Measurements from ENCODE around the gene FAM234A. TPM values are rescaled to one million over a fixed set of nuclear protein-coding genes. Genes with fewer than 3 reads are reported as not detected.

Gene FAM234A
- total and polyA plus RNA-seq, 8 donors = 49.7 to 92.6 (median 58.1) TPM

DNA sequence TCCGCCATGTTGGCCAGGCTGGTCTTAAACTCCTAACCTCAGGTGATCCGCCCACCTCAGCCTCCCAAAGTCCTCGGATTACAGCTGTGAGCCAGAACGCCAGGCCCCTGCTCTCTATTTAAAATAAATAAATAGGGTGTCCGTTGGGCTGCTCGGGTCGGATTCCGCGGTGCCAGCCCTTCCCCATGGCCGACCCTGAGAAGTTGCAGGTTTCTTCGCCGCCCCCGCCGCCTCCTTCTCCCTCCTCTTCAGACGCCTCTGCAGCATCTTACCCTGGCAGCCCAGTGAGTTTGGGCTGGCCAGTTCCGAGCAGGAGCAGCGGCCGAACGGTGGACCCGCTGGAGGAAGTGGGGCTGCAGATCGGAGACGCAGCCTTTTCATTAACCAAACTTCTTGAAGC lies 3.7 kb upstream of the FAM234A start:
- DNase-seq = no peak
- Histone ChIP-seq H3K4me1 (peaks cover 14 to 37% of the 10 kb centered on the region in 2 donors), H3K4me3 (no peak overlapping the region), H3K27me3 (no peaks in the 10 kb centered on the region), H3K27ac (no peak overlapping the region), H3K36me3 (peaks cover 0 to 15% of the 10 kb centered on the region in 2 donors), H3K9me3 (no peaks in the 10 kb centered on the region)
- TF ChIP-seq, protein P1, sequence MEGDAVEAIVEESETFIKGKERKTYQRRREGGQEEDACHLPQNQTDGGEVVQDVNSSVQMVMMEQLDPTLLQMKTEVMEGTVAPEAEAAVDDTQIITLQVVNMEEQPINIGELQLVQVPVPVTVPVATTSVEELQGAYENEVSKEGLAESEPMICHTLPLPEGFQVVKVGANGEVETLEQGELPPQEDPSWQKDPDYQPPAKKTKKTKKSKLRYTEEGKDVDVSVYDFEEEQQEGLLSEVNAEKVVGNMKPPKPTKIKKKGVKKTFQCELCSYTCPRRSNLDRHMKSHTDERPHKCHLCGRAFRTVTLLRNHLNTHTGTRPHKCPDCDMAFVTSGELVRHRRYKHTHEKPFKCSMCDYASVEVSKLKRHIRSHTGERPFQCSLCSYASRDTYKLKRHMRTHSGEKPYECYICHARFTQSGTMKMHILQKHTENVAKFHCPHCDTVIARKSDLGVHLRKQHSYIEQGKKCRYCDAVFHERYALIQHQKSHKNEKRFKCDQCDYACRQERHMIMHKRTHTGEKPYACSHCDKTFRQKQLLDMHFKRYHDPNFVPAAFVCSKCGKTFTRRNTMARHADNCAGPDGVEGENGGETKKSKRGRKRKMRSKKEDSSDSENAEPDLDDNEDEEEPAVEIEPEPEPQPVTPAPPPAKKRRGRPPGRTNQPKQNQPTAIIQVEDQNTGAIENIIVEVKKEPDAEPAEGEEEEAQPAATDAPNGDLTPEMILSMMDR (IDR thresholded peaks at IDR 0.05) = no peak
- no peak for ATAC-seq
- intact Hi-C loops (cut with DNase I) = no loop called here

DNA sequence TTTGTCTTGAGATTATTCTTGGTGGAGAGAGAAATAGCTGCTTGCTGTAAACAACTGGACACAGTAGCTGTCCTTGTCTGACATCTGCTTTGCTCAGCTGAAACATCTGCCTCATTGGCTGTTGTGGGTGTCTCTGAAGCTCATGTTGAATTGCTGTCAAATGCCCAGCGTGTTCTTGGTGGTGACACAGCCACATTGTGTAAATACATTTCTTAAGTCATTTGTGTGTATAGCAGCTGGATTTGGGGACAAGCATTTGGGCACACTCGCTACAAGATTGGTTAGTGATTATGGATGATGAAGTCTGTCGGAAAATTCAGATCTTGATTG lies 5.3 kb downstream of the FAM234A start:
- Histone ChIP-seq H3K36me3 (no peaks in the 10 kb centered on the region), H3K4me3 (no peak overlapping the region), H3K27me3 (no peaks in the 10 kb centered on the region), H3K9me3 (no peaks in the 10 kb centered on the region), H3K27ac (peak overlapping the region; percentile 5 to 8), H3K4me1 (peaks cover 0 to 33% of the 10 kb centered on the region in 2 donors)
- TF ChIP-seq, protein P1 (IDR thresholded peaks at IDR 0.05) = no peak
- no peak for DNase-seq
- intact Hi-C loops (cut with DNase I) = no loop called here
- ATAC-seq = no peak

DNA sequence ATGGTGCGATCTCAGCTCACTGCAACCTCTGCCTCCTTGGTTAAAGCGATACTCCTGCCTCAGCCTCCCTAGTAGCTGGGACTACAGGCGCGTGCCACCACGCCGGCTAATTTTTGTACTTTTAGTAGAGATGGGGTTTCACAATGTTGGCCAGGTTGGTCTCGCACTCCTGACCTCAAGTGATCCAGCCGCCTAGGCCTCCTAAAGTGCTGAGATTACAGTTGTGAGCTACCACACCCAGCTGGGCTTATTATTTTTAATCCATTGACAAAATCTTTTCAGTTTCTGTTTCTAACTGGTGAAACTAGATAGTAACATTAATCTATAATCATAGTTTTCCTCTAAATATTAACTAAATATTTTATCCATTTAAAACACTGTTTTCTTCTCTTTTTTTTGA lies 5.9 kb downstream of the FAM234A start:
- peaks cover 0 to 32% of the 10 kb centered on the region in 2 donors for H3K4me1 ChIP-seq
- intact Hi-C loops (cut with DNase I) = no loop called here
- H3K9me3 ChIP-seq = no peaks in the 10 kb centered on the region
- H3K36me3 ChIP-seq = no peaks in the 10 kb centered on the region
- DNase-seq (no peak), ATAC-seq (no peak)
- H3K27ac ChIP-seq = peak overlapping the region in 1 of 2 donors; percentile 8
- no peak overlapping the region for H3K4me3 ChIP-seq
- TF ChIP-seq, protein P1 (IDR thresholded peaks at IDR 0.05) = no peak
- no peaks in the 10 kb centered on the region for H3K27me3 ChIP-seq

DNA sequence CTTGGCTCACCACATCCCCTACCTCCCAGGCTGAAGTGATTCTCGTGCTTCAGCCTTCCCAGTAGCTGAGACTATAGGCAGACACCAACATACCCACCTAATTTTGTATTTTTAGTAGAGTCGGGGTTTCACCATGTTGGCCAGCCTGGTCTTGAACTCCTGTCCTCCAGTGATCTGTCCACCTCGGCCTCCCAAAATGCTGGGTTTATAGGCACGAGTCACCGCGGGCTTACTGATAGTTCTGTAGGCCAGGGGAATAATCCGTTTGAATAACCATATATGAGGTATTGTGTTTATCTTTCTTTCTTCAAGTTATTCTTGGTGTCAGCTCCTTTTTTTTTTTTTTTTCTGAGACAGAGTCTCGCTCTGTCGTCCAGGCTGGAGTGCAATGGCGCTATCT lies 7.7 kb downstream of the FAM234A start:
- Histone ChIP-seq H3K9me3 (no peaks in the 10 kb centered on the region), H3K36me3 (no peaks in the 10 kb centered on the region), H3K4me1 (peaks cover 0 to 28% of the 10 kb centered on the region in 2 donors), H3K4me3 (no peak overlapping the region), H3K27ac (peak overlapping the region in 1 of 2 donors; percentile 33), H3K27me3 (no peaks in the 10 kb centered on the region)
- TF ChIP-seq, protein P1 (IDR thresholded peaks at IDR 0.05) = no peak
- intact Hi-C loops (cut with DNase I) = no loop called here
- no peak for ATAC-seq
- DNase-seq = no peak

DNA sequence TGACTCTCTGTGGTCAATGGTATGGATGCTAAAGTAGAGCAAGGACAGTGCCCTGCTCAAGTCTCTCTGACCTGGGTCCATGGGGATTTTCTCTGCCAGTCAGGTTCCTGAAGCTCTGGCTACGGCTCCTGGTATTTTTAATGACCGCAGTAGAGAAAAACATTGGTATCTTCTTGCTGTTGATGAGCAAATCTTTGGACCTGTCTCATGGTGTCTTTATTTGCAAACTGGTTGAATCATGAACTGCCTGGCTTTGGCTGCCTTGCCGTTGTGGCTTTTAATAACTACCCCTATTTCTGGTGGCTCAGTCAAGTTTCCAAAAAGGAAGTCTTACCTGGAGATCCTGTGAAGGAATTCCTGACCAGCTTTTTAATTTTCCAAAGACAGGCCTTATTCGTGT lies 8.7 kb downstream of the FAM234A start:
- H3K36me3 ChIP-seq = no peaks in the 10 kb centered on the region
- H3K4me3 ChIP-seq = no peak overlapping the region
- TF ChIP-seq, protein P1 (IDR thresholded peaks at IDR 0.05) = no peak
- ATAC-seq = no peak
- H3K27ac ChIP-seq = no peak overlapping the region
- peaks cover 0 to 28% of the 10 kb centered on the region in 2 donors for H3K4me1 ChIP-seq
- H3K9me3 ChIP-seq = no peaks in the 10 kb centered on the region
- intact Hi-C loops (cut with DNase I) = no loop called here
- no peaks in the 10 kb centered on the region for H3K27me3 ChIP-seq
- no peak for DNase-seq
